GM19193 (cell line): ENCODE measurements around the gene SLF1.

Experiments
- POLR2A ChIP-seq: IDR thresholded peaks from 4 replicates; pipeline ENCODE4 v1.6.1; 2011; ENCODE audit not compliant: insufficient read depth, insufficient read length; ENCODE audit errors: extremely low read depth

SLF1 gene

GRCh38 chr5:94744906-94745305 lies 126.4 kb downstream of the SLF1 start:
- TF ChIP-seq POLR2A = no peak

GRCh38 chr5:94745786-94746730 lies 127.6 kb downstream of the SLF1 start:
- TF ChIP-seq POLR2A = no peak

GRCh38 chr5:94746731-94747124 lies 128.3 kb downstream of the SLF1 start:
- TF ChIP-seq POLR2A = no peak
